Cardiac fibroblast (primary cell): ENCODE data around the gene BOLA2B.

ENCODE experiments used
- DNase-seq, 2 donors: peaks; one replicate each; pipeline versions ENCODE4 v3.0.0 to v3.0.0-alpha.2; 2010; ENCODE audit warnings: low read depth in 2 of 2
- H3K4me3 ChIP-seq, 2 donors: replicated peaks in 1 of 2; 1 replicate in 1 of 2; 2 replicates in 1 of 2; pipeline ENCODE4 v1.5.1; 2011; ENCODE audit warnings: low read depth in 2 of 2, low read length in 2 of 2, mild to moderate bottlenecking in 2 of 2, moderate library complexity in 1 of 2
- CTCF ChIP-seq: IDR thresholded peaks from one replicate; pipeline ENCODE4 v1.5.1; 2011; ENCODE audit warnings: low read depth, mild to moderate bottlenecking, low read length, inconsistent platforms

The BOLA2B gene

GRCh38 chr16:30166202-30166902 is 27.1 kb downstream of the BOLA2B start:
- H3K4me3 ChIP-seq, result no peak overlapping the region
- no peak for DNase-seq
- no peak for TF ChIP-seq CTCF

- no peak for TF ChIP-seq CTCF
- no peak overlapping the region for H3K4me3 ChIP-seq
- no peak for DNase-seq
These were observed 29.9 kb downstream of the BOLA2B start for GRCh38 chr16:30163538-30163937.

- DNase-seq, result no peak
- no peak overlapping the region for H3K4me3 ChIP-seq
- TF ChIP-seq CTCF, result no peak
These were observed 36.3 kb downstream of the BOLA2B start for GRCh38 chr16:30157214-30157613.

GRCh38 chr16:30155188-30155587 is 38.3 kb downstream of the BOLA2B start:
- no peak for TF ChIP-seq CTCF
- H3K4me3 ChIP-seq, result no peak overlapping the region
- DNase-seq, result no peak

- DNase-seq, result no peak
- no peak overlapping the region for H3K4me3 ChIP-seq
- no peak for TF ChIP-seq CTCF
These were observed 40.9 kb downstream of the BOLA2B start for GRCh38 chr16:30152517-30152916.

GRCh38 chr16:30151091-30151490 is 42.4 kb downstream of the BOLA2B start:
- TF ChIP-seq CTCF, result no peak
- no peak overlapping the region for H3K4me3 ChIP-seq
- no peak for DNase-seq
